ENCODE measurements around the gene IRF8.
"Not testable (repeated sequence)": the region's sequence is repeated elsewhere in the genome, so short reads cannot be mapped to it uniquely, and the experiment has no call there.

IRF8 gene

DNA sequence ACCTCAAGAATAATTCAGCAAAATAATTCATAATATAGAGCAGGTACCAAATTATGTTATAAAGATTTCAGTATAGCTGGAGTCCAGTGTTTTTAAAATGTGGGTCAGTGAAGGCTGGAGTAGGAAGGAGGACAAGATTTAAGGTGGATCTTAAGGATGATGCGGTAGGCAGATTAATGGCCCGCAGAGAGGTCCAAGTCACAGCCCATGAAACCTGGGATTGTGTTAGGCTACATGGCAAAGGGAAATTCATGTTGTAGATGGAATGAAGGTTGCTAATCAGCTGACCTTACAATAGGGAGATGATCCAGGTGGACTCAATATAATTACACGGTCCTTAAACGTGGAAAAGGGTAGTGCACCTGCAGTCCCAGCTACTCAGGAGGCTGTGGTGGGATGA, 6.2 kb upstream of the IRF8 start:
- DNase-seq (ENCODE audit: low read depth, low spot score): no peak

DNA sequence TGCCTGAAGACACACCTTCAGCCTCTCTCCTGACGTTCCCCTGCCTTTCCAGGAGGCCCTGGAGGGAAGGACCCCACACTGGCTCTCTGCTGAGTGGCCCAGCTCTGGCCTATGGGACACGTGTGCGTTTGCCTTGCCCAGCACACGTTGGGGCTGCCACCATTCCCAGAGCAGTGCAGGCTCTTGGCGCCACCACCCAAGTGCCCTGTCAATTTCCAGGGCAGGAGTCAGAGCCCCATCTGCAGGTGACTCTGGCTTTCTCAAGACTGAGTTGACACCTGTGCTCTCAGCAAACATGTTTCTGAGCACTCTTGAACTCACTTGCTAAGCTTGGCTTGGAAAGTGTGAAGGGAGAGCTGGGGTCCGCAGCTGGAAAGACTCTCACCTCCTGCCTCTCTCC, 4.7 kb upstream of the IRF8 start:
- DNase-seq (ENCODE audit: low read depth, low spot score): no peak

DNA sequence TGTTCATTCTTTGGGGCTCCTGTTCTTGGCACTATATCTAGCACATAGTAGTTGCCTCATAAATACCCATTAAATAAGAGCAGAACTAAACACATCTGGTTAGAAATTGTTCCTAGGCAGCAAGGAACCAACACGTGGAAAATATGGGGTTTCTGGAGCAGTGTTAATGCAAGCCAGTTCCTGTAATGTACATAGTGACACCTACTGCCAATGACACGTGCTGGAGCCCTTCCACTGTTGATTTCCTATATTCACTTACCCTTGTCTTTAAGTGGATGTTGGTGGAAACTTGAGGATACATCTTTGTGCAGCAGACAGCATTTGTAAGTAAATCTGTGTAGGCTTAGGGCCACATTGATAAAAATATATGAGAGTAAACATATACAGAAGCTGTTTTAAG, 1.6 kb upstream of the IRF8 start:
- DNase-seq (ENCODE audit: low read depth, low spot score): no peak

DNA sequence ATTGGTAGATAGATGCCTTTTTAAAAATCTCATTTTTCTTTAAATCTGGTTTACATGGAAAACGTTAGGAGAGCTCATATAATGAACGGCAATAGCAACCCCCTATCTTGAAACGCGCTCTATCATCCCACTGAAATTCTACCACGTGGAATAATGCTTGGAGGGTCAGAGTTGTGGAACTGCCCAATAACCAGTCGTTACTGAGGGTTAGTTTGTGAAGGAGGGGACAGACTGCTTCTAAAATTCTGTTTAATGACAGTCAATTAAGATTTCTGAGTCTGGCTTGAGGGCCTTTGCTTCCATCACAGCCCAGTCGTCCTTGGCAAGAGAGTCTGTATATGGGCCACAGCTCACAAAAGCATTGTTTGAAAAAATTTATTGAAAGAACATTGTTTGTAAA, 482 bp downstream of the IRF8 start:
- no peak for DNase-seq (ENCODE audit: low read depth, low spot score)

DNA sequence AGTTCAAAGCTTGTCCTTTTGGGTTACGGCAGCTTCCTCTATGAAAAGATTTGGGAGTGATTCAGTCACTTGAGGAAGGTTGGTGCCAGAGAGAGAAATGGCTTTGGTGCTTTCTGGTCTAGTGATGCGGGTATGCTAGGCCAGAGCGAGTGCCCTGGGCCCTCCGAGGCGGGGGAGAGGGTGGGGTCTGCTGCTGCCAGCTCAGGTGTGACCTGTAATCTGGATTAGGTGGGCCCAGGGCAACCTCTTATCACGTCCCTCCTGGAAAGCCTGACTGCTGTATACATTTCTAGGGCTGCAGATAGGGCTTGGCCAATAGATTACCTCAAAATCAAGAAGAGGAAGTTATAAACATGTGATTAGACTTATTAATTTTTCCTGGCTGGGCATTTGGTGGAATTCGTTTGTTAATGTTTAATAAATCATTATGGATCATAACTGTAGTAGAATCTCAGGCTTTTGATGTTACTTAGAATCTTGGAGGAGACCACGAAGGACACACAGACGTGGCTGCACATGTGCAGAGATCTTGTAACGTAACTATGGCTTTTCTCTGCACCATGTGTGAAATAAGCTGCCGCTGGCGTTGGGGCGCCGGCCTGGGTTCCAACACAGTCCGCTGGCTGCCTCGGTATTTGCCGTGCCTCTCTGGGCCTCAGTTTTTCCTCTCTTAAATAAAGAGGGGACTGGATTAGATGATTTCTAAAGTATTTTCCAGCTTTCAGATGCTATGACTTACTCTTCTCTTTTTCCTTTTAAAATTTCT, 1.2 kb downstream of the IRF8 start:
- DNase-seq (ENCODE audit: low read depth, low spot score): no peak

DNA sequence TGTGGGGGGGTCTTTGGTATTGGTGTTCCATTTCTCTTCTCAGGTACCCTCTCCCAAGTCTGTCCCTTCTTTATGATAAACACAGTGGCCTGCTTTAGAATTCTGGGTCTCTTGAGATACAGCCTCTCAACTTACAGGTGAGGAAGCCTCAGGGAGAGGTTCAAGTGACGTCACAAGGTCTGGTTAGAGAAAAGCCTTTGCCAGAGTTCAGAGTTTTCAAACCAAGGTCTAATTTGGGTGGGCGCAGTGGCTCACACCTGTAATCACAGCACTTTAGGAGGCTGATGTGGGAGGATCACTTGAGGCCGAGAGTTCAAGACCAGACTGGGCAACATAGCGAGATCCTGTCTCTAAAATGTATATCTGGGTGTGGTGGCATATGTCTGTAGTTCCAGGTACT, 2.1 kb downstream of the IRF8 start:
- no peak for DNase-seq (ENCODE audit: low read depth, low spot score)

DNA sequence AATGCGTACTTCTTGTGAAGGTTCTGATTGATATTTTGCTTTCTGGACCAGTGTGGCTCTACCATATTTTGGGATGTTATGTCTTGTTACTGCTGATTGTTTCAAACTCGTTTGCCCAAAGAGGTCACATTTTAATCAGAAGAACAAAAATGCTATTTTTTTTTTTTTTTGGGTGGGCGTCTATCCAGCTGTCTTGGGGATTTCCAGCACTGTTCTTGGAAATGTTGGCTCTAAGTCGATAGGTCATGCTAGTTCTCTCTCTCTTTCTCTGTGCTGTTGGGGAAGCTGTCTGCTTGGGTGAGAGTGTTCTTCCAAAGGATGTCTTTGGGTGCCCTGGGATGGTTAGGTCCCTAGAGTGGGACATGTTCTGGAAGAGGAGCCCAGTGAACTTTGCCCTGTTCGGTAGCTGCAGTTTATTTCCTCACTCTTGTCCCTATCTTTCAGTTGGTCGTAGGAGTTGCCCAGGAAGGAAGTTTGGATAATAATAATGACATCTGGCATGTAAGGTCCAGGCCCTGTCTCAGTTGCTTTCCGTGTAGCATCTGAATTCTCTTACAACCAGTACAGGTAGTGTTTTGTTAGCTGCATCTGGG, 2.9 kb downstream of the IRF8 start:
- no peak for DNase-seq (ENCODE audit: low read depth, low spot score)

DNA sequence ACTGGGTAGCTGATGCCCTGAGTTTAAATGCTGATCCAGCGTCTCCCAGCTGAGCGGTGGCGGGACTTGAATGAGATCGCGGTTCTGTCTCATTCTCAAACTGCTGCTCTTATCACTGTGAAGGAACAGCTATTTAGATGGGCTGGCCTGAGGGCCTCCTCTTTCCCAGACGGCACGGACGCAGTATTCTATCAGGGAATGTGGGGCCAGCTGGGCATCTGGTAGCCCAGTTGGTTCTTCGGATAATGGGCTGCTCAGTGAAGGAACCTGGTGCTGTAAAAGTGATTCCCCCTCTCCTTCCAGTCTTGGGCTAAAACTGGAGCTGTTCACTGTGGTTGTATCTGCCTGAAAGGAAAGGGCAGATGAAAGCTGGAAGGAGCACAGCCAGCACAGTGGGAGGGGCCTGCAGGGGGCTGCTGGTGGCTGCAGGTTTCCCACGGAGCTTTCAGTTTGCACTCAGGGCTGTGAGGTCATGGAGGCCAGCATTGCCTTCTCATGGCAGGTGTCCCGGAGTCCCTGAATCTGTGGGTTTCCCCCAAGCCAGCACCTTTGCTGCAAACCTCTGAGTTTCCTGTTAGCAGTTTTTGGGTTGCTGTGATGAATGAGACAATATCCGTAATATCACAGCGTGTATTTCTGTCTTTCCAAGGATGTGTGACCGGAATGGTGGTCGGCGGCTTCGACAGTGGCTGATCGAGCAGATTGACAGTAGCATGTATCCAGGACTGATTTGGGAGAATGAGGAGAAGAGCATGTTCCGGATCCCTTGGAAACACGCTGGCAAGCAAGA, 3.6 kb downstream of the IRF8 start:
- DNase-seq (ENCODE audit: low read depth, low spot score): peak; percentile 53

DNA sequence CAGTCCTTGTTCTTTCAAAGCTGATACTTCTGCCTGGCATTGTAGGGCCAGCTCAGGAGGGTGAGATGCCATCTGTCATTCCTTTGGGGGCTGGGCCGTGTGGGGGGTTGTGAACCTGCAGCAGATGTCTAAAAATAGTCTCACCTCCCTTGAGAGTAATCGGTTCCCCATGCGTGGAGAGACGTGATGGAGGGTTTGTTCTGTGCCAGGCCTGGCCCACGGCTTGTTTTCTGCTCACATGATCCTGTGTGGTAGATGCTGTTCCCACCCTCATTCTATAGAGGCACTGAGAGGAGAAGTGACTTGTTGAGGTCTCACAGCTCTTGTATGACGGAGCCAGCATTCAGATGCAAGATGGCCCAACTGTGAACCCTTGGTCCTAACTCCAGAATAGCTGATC, 4.6 kb downstream of the IRF8 start:
- DNase-seq (ENCODE audit: low read depth, low spot score): no peak

DNA sequence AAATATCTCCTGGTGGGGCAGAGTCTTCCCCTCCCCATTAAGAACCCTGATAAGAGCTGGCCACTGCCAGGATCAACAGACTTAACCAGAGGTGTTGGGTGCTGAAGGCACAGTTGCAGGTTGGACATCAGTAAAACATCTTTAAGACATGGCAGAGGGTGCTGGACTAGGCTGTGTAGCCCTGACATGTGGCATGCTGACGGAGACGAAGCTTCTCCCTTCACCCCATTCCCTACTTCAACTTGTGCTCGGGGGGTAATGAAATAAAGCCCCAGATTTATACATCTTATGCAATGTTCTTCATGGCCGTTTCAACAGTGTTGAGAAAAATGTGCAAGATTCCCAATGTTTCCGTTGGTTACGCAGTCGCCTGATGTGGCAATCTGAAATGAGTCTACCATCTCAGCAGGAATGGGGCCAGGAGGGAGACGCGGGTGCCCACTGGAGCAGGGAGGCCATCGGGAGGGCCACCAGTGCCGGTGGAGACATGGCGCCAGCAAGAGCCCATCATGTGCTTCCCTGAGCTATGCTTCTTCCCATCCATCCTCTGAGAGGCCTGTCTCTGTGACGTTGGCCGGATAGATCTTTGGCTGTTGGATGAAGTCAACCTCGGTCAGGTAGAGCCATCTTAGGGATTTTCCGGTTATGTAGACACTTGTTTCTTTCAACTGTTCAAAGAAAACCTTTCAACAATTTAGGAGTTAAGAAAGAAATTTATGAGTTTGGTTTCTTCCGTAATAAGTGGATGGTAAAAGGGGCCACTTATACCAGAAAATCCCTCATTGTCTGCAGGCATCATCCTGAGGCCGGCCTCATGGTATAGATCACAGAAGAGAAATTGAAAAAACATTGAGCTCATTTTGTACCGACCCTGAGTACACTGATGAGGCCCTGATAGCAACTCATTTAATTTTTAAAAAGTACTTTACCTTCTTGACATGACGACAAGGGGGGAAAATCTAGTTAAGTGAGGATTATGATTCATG, 6.4 kb downstream of the IRF8 start:
- no peak for DNase-seq (ENCODE audit: low read depth, low spot score)

DNA sequence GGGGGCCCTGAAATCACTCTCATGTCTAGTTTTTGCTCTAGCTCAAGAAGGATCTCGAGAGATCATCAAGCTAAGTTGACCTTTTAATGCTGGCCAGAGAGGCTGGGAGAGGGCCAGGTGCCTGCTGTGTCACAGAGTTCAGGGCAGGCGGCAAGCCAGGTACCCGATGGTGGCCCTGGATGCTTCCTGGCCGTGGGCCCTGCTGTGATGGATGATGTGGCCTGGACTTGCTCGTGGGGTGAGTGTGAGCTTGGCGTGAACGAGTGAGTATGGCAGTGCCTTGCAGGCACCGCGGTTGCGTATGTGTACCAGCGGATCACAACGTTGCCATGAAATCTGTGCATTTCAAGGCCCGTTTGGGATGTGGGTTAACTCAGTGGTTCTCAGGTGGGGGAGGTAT, 7.4 kb downstream of the IRF8 start:
- DNase-seq (ENCODE audit: low read depth, low spot score): no peak

DNA sequence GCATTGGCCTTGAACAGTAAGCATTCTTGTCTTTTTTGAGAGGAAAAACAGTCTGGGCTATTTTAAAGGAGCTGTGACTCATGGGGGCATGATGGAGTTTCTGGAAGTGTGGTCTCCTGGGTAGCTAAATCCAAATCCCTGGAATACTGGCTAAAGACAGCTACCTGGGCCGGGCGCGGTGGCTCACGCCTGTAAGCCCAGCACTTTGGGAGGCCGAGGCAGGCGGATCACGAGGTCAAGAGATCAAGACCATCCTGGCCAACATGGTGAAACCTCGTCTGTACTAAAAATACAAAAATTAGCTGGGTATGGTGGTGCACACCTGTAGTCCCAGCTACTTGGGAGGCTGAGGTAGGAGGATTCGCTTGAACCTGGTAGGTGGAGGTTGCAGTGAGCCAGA, 8.3 kb downstream of the IRF8 start:
- DNase-seq (ENCODE audit: low read depth, low spot score): not testable (repeated sequence)

DNA sequence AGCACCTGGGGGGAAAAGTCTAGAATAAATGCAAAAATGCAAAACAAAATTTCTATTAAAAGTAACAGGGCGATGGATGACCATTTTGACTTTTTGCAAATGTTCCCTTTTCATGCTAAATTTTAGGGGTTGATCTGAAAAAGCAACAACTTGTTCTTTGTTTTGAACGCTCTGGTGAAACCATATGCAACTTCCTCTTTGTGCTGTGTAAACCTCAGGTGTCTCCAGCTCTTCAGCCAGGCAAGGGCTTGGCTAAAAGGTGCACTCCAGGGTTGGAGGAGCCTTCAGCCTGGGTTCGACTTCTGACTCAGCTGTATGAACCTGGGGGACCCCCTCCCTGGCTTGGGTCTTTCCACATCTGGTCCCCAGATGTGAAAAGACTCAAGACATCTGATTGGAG, 9.5 kb downstream of the IRF8 start:
- no peak for DNase-seq (ENCODE audit: low read depth, low spot score)

DNA sequence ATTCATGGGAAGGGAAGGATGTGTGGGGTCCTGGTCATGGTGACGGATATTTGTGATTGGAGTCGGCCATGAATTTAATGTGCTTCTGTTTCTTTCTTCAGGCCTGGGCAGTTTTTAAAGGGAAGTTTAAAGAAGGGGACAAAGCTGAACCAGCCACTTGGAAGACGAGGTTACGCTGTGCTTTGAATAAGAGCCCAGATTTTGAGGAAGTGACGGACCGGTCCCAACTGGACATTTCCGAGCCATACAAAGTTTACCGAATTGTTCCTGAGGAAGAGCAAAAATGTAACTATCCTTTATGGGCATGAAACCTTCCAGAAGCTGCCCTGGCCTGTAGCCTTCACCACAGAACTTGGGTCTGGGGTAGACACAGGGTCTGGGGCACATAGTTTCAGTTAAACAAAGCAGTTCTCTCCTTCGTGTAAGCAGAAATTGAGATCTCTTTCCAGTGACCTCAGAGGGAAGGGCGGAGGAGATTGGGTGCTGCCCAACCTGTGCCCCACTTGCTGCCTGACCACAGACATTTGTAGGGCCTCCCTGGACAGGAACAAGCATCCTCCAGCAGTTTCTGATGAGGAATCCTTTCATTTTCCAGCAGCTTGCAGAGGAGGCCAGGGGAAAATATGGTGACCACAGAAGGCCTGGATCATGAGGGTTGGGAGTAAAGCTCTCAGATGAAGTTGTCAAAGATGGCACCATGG, 10.1 kb downstream of the IRF8 start:
- no peak for DNase-seq (ENCODE audit: low read depth, low spot score)

DNA sequence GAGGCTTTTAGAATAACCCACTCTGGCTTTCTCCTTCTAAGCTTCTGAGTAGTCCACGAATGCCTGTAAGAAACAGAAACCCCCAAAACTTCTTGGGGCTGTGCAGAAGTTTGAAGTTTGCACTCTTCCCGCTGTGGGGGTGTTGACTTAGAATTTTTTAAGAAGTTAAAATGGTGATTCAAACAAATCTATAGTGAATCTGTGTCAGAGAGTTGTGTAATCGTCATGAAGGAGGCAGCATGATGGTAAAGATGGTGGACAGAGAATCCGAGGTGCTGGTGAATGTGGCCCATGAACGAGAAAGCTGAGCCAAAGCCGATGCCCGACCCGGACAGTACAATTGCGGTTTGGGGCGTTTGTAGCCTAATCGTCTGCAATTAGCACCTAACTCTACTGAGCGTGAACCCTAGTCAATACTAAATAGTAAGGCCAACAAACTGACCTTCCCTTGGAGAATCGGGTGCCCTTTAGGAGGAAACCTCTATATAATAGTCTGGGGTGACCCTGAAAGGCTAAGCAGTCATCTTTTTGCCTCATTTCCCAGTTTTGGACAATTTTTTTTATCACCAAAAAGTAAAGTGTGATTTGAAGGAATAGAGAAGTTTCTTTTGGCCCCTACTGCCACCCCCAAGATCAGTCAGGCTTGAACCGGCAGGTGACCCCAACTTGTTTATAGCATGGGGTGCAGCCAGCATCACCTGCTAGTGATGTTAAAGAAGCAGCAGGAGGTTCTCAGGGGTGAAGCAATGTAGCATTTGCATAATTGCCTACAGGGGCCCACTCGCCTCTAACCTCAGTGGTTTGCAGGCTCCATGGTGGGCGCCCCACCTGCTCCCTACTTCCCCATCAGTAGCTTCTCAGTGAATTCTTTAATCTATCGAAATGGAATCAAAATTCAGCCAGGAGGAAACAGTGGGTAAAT, 11.2 kb downstream of the IRF8 start:
- DNase-seq (ENCODE audit: low read depth, low spot score): no peak

DNA sequence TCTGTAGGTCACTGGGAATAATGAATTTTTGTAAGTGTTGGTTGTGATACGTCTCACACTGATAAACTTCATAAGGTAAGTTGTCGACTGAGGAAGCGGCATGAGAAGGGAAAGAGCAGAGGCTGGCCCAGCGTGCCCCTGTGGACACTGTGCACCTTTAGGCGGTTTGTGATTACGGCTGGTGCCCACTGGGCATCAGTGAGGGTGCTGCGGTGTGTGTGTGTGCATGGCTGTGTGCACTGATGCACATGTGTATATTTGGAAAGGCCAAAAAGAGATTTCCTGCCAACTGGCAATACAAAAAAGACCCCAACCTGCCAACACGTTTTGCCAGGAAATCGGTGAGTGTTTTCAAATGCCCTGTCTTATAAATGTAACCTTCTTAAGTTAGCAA, 11.9 kb downstream of the IRF8 start:
- DNase-seq (ENCODE audit: low read depth, low spot score): no peak

DNA sequence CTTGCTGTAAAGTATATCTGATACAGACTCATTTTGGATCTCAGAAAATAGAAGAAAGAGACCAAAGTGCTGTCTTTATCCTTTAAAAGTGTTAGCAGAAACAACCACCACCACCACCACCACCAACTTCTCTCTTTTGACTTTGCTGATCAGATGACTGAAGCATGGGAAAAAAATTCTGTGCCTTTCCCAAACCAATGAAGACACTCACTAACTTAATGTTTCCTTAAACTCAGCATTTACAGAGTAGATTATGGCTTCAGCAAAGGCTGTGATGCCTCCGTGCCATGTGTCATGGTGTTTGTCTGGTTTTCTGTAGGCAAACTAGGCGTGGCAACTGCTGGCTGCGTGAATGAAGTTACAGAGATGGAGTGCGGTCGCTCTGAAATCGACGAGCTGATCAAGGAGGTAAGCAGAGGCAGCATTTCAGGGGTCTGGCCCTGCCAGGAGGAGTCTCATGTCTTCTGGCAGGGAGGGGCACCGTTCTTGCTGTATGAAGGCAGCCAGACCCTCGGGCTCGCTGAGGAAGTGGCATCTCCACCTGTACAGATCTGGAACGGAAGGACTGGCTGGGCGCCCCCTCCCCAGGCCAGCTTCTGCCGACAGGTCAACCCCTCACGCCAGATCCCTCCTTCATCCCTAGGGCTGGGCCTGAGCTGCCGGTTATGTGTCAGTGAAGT, 12.4 kb downstream of the IRF8 start:
- no peak for DNase-seq (ENCODE audit: low read depth, low spot score)

DNA sequence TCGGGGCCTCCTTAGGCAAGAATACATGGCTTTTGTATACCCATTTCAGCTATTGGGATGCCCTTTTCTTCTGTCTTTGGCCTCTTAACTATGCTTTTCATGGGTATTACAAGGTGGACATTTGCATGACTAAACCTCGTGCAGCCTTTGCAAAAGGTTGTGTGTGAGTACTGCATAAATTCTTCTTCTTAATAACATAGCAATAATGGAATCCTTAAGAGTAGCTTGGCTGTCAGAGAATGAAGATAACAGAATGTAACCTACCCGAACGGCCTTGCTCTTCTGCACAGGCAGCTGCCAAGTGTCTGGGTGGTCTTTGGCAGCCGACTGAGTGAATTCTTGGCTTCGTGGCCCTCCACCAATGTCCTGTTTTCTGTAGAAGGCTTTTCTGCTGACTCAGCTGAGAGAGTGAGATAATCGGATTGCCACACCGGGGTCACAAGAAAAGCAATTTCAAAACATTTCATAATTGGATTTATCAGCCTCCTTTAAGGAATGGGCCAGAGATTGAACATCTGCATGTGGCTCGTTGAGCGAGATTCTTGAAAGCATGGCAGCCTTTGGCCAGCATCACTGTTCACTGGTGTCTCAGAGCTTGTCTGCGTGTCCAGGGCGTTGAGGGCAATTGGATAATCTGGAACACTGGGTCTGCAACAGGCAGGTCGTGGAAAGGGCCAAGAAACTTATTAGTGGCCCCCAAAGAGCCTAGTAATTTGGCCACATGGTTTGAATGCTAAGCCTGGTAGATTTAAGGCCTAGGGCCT, 13.4 kb downstream of the IRF8 start:
- DNase-seq (ENCODE audit: low read depth, low spot score): no peak

DNA sequence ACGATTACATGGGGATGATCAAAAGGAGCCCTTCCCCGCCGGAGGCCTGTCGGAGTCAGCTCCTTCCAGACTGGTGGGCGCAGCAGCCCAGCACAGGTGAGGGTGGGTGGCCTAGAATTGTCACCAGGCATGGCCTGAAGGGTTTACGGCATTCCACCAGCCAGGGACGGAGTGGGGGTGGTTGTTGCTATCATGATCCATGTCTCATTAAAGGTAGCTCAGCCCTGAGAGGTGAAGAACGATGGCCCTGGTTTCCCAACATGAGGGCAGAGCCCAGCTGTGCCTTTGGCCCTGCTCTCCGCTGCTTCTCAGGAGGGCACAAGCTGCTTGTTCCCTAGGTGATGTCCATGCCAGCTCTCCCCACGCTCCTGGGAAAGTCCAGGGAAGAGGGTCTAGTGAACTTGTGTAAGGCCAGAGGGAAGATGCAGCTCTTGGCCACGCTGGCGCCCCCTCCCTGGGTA, 14.2 kb downstream of the IRF8 start:
- no peak for DNase-seq (ENCODE audit: low read depth, low spot score)
